Right cardiac atrium (tissue), 5 donors: ENCODE measurements around the gene PCDHGA10. TPM values are rescaled to one million over a fixed set of nuclear protein-coding genes. Genes with fewer than 3 reads are reported as not detected.
"Not testable (repeated sequence)": the region's sequence is repeated elsewhere in the genome, so short reads cannot be mapped to it uniquely, and the experiment has no call there.

Experiments
- ATAC-seq, 2 donors: fragments of 200-7000 bp; cut with Tn5 transposase; one replicate each; pipeline versions ENCODE4 v1.8.0 to v1.9.1; 2020; ENCODE audit warnings: moderate library complexity in 2 of 2, mild to moderate bottlenecking in 1 of 2
- DNase-seq, 3 donors: peaks; one replicate each; pipeline ENCODE4 v3.0.0-alpha.2; 2020
- H3K27ac ChIP-seq: one replicate; pipeline ENCODE4 v1.5.1; 2013; ENCODE audit warnings: mild to moderate bottlenecking, low read length, control low read depth, moderate library complexity
- H3K27me3 ChIP-seq: one replicate; pipeline ENCODE4 v1.6.1; 2013; ENCODE audit not compliant: control insufficient read depth, insufficient read depth
- H3K4me1 ChIP-seq: one replicate; pipeline ENCODE4 v1.6.1; 2013; ENCODE audit warnings: low read length; ENCODE audit not compliant: control insufficient read depth, insufficient read depth
- H3K4me3 ChIP-seq: one replicate; pipeline ENCODE4 v1.5.1; 2013; ENCODE audit warnings: low read length, control low read depth
- H3K9me3 ChIP-seq: one replicate; pipeline ENCODE4 v1.6.1; 2013; ENCODE audit warnings: low read length; ENCODE audit not compliant: control insufficient read depth
- WGBS: extraction: QIAGEN DNeasy Blood & Tissue Kit; methylation state at CpG from one replicate; pipeline ENCODE4 v1.1.7; 2013; 5-methylcytosine and 5-hydroxymethylcytosine counted together
- intact Hi-C, 4 donors: fragments of 100-400 bp; cut with DNase I; formaldehyde crosslinking; loops; one replicate each; pipeline versions ENCODE4 v1.11.0 to v1.14.0; 2022 to 2023
- long read RNA-seq, 4 donors: library from polyadenylated mRNA; unstranded; transcript quantifications; one replicate each; pipeline ENCODE4 v2.0.0, GENCODE V29; 2020 to 2021
- polyA plus RNA-seq: library from polyadenylated mRNA; stranded (reverse); fragments of 200-250 nt; gene quantifications from one replicate; pipeline ENCODE4 v1.2.3, GENCODE V29; 2013
- total RNA-seq, 4 donors: library from RNA; stranded (reverse); fragmentation: NEBNext Ultra II Directional; extraction: Animal tissue kit (Norgen Biotek cat#: 25700); gene quantifications; one replicate each; pipeline ENCODE4 v1.2.1, GENCODE V29; 2021
- donor health status: healthy with polysubstance abuse.
- donor health status: DM: no; HTN: yes; CAD: no.
- donor health status: DM: no; HTN: no; CAD: no.
- donor health status: DM: no; HTN: yes; CAD: no; lungs with severe emphysema.
- donor health status: DM: yes; HTN: yes; CAD: no.

Gene PCDHGA10
- total RNA-seq, result 1 to 10 TPM; 3.9 to 5.3 (median 4.5) TPM
- polyA plus RNA-seq, result 1.6 TPM
- long read RNA-seq, donor 1, result 0 reads
- long read RNA-seq, donor 2, result 0 reads
- long read RNA-seq, donor 3, full-length matches to known transcripts, result 1 of 1 reads
- long read RNA-seq, donor 3, partial matches to known transcripts, result 0 of 1 reads
- long read RNA-seq, donor 3, other reads (novel, unspliced or antisense), result 0 of 1 reads
- long read RNA-seq, donor 4, result 0 reads

GRCh38 chr5:141412854-141413539, at the start of gene PCDHGA10:
TSS of gene PCDHGA10 (plus strand) at chr5:141412987. CDS start at chr5:141413176, 189 bp downstream.
- no peaks in the 10 kb centered on the region for H3K4me1 ChIP-seq
- no peaks in the 10 kb centered on the region for H3K27me3 ChIP-seq
- 24% methylated on average over 31 of the region's 31 CpGs for WGBS
- H3K27ac ChIP-seq, result no peak within 1 kb of the TSS
- H3K9me3 ChIP-seq, result peaks cover 3% of the 10 kb centered on the region
- ATAC-seq, result peak in 1 of 2 donors; percentile 50
- intact Hi-C loops, result loop anchor here in 1 of 4 donors (10.0 kb wide), 1 partner anchor 112 kb away; no protein-coding TSS in a partner anchor
- peak within 1 kb of the TSS; percentile 32 for H3K4me3 ChIP-seq
- no peak for DNase-seq

- DNase-seq (no peak), ATAC-seq (peak in 1 of 2 donors; percentile 37)
- H3K4me1 ChIP-seq, result no peaks in the 10 kb centered on the region
- H3K27ac ChIP-seq, result no peak within 1 kb of the TSS
- 14% methylated on average over 34 of the region's 34 CpGs for WGBS
- peaks cover 25% of the 10 kb centered on the region for H3K9me3 ChIP-seq
- intact Hi-C loops, result no loop called here
- peak within 1 kb of the TSS; percentile 21 for H3K4me3 ChIP-seq
- no peaks in the 10 kb centered on the region for H3K27me3 ChIP-seq
Observed at GRCh38 chr5:141363952-141364660, 48.7 kb upstream of the PCDHGA10 start, which contains the start of gene PCDHGA5. TSS of gene PCDHGA5 (plus strand) at chr5:141364162. CDS start at chr5:141364331, 169 bp downstream.

GRCh38 chr5:141366016-141366896, 46.5 kb upstream of the PCDHGA10 start:
- no peak overlapping the region for H3K4me3 ChIP-seq
- WGBS, result 30% methylated on average over 46 of the region's 46 CpGs
- ATAC-seq (no peak), DNase-seq (no peak)
- no peak overlapping the region for H3K27ac ChIP-seq
- H3K9me3 ChIP-seq, result peaks cover 24% of the 10 kb centered on the region
- intact Hi-C loops, result no loop called here
- no peaks in the 10 kb centered on the region for H3K4me1 ChIP-seq
- no peaks in the 10 kb centered on the region for H3K27me3 ChIP-seq

- Histone ChIP-seq H3K4me3 (peak within 1 kb of the TSS; percentile 39), H3K4me1 (no peaks in the 10 kb centered on the region), H3K27me3 (no peaks in the 10 kb centered on the region), H3K27ac (no peak within 1 kb of the TSS), H3K9me3 (peaks cover 23% of the 10 kb centered on the region)
- DNase-seq (peak in 2 of 3 donors; percentile 68 to 75), ATAC-seq (peak; percentile 81 to 87)
- WGBS, result 19% methylated on average over 32 of the region's 32 CpGs
- intact Hi-C loops, result loop anchor here in 1 of 4 donors (10.0 kb wide), 1 partner anchor 55 kb away; the partner anchor contains the start of gene PCDHGA11
Observed at GRCh38 chr5:141369994-141370848, 42.6 kb upstream of the PCDHGA10 start, which contains the start of gene PCDHGB3. TSS of gene PCDHGB3 (plus strand) at chr5:141370242. CDS start at chr5:141370395, 153 bp downstream.

GRCh38 chr5:141371572-141372475, 41.0 kb upstream of the PCDHGA10 start:
- Histone ChIP-seq H3K27ac (no peak overlapping the region), H3K9me3 (peaks cover 12% of the 10 kb centered on the region), H3K27me3 (no peaks in the 10 kb centered on the region), H3K4me1 (no peaks in the 10 kb centered on the region), H3K4me3 (no peak overlapping the region)
- intact Hi-C loops, result loop anchor here in 1 of 4 donors (10.0 kb wide), 1 partner anchor 53 kb away; the partner anchor contains the start of gene PCDHGA11
- 31% methylated on average over 69 of the region's 69 CpGs for WGBS
- no peak for DNase-seq
- ATAC-seq, result no peak

- ATAC-seq (no peak), DNase-seq (no peak)
- Histone ChIP-seq H3K4me1 (no peaks in the 10 kb centered on the region), H3K27ac (no peak within 1 kb of the TSS), H3K9me3 (peaks cover 12% of the 10 kb centered on the region), H3K27me3 (no peaks in the 10 kb centered on the region), H3K4me3 (peak within 1 kb of the TSS; percentile 1)
- intact Hi-C loops, result loop anchor here in 1 of 4 donors (10.0 kb wide), 1 partner anchor 51 kb away; the partner anchor contains the start of gene PCDHGA11
- WGBS, result 15% methylated on average over 27 of the region's 27 CpGs
Observed at GRCh38 chr5:141373673-141374317, 39.0 kb upstream of the PCDHGA10 start, which contains the start of gene PCDHGA6. TSS of gene PCDHGA6 (plus strand) at chr5:141373891. CDS start at chr5:141374084, 193 bp downstream.

GRCh38 chr5:141374627-141375026, 38.2 kb upstream of the PCDHGA10 start:
- Histone ChIP-seq H3K4me1 (no peaks in the 10 kb centered on the region), H3K9me3 (peaks cover 12% of the 10 kb centered on the region), H3K4me3 (no peak overlapping the region), H3K27ac (no peak overlapping the region), H3K27me3 (no peaks in the 10 kb centered on the region)
- intact Hi-C loops, result loop anchor here in 1 of 4 donors (10.0 kb wide), 1 partner anchor 50 kb away; the partner anchor contains the start of gene PCDHGA11
- ATAC-seq (peak in 1 of 2 donors; percentile 35), DNase-seq (no peak)
- WGBS, result 51% methylated on average over 14 of the region's 14 CpGs

- peaks cover 11% of the 10 kb centered on the region for H3K9me3 ChIP-seq
- intact Hi-C loops, result loop anchor here in 1 of 4 donors (10.0 kb wide), 1 partner anchor 49 kb away; the partner anchor contains the start of gene PCDHGA11
- not testable (repeated sequence) for H3K4me3 ChIP-seq, H3K4me1 ChIP-seq, H3K27ac ChIP-seq, DNase-seq, ATAC-seq, H3K27me3 ChIP-seq
- 47% methylated on average over 43 of the region's 48 CpGs for WGBS
Observed at GRCh38 chr5:141375444-141376155, 37.2 kb upstream of the PCDHGA10 start.
